HG03457 (cell line): ENCODE results near the gene DOLPP1.

Experiments
- ATAC-seq: cut with Tn5 transposase; IDR thresholded peaks from one replicate; pipeline ENCODE4 v1.9.1; 2021; ENCODE audit warnings: moderate number of reproducible peaks; ENCODE audit not compliant: unreplicated experiment

Gene DOLPP1

GRCh38 chr9:129136446-129137035 lies 55.6 kb downstream of the DOLPP1 start:
- no peak for ATAC-seq

DNA sequence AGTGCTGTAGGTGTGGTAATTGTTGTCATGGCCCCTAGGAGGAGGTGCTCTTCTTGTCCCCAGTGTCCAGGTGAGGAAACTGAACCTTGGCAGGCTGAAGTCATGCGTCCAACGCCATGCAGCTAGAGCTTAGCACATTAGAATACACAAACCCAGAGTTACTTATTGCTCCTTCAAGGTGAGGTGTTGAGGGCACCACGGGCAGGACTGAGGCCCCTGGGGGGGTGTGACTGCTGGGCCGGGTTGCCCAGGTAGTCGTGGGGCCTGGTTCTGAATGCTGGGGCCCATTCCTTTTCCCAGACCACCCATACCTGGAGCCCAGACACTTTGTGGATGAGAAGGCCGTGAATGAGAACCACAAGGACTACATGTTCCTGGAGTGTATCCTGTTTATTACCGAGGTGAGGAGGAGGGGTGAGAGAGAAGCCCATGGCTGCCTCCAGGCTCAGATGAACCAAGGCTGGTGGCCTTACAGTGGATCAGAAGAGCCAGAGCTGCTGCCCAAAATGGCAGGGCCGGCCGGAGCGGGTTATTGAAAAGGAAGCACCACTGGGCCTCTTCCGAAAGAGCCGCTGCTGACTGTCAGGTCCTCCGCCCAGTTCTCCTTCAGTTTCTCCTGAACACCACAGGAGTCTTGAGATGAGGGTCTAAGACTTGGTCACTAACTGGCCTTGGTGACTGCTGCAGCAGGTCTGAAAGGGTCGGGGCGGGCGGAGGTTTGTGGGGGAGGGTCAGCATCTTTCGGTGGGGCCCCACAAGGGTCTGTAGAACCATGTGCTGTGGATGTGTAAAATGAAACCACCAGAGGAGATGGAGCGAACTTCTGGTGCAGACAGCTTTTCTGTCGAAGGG lies 56.6 kb downstream of the DOLPP1 start:
- ATAC-seq: no peak

- no peak for ATAC-seq
Observed at GRCh38 chr9:129138144-129138462, 57.2 kb downstream of the DOLPP1 start.

- ATAC-seq: no peak
Observed at GRCh38 chr9:129138476-129139232, 57.7 kb downstream of the DOLPP1 start.

- ATAC-seq: no peak
Observed at GRCh38 chr9:129139233-129139992, 58.5 kb downstream of the DOLPP1 start.

GRCh38 chr9:129139993-129140396 lies 59.1 kb downstream of the DOLPP1 start:
- ATAC-seq: peak; percentile 46
